B cell (primary cell): ENCODE measurements around the gene ARMS2. TPM values are rescaled to one million over a fixed set of nuclear protein-coding genes. Genes with fewer than 3 reads are reported as not detected.

Experiments used
- ATAC-seq: fragments of 200-7000 bp; cut with Tn5 transposase; one replicate; pipeline ENCODE4 v1.10.0; 2021; ENCODE audit warnings: low read depth, mild to moderate bottlenecking, moderate number of reproducible peaks, moderate library complexity
- CTCF ChIA-PET: fragments of 350-600 bp; sonication (Branson Sonifier 250); formaldehyde crosslinking; loops from one replicate; lab custom pipeline; 2021; ENCODE audit warnings: antibody characterized with exemption, inconsistent platforms; lab: Charles Lee
- POLR2A ChIA-PET: fragments of 350-600 bp; sonication (Branson Sonifier 250); formaldehyde crosslinking; loops from one replicate; lab custom pipeline; 2021; ENCODE audit warnings: antibody characterized with exemption; lab: Charles Lee
- DNase-seq: peaks from one replicate; pipeline ENCODE4 v3.0.0; 2013
- H2AFZ ChIP-seq: 2 replicates; pipeline ENCODE4 v1.6.1; 2012; ENCODE audit warnings: mild to moderate bottlenecking, low read depth, low read length; ENCODE audit not compliant: insufficient read depth, poor library complexity, severe bottlenecking
- H3K27ac ChIP-seq, 2 donors: 1 replicate in 1 of 2; 2 replicates in 1 of 2; pipeline ENCODE4 v1.5.1; 2012 to 2013; ENCODE audit warnings: low read length in 2 of 2, mild to moderate bottlenecking in 2 of 2, moderate library complexity in 1 of 2
- H3K27me3 ChIP-seq, 4 experiments: fragments of 200-600 bp in 1 of 4; sonication (generic) in 1 of 4; replicated peaks in 1 of 4; 1 replicate in 2 of 4; 2 replicates in 2 of 4; pipeline versions ENCODE4 v1.6.1 to v1.7.0; 2013 to 2016; ENCODE audit warnings: low read length in 3 of 4, mild to moderate bottlenecking in 2 of 4, mixed read lengths in 1 of 4, moderate library complexity in 1 of 4; ENCODE audit not compliant: insufficient read depth in 4 of 4, control insufficient read depth in 3 of 4; ENCODE audit errors: control extremely low read depth in 1 of 4
- H3K36me3 ChIP-seq, 2 experiments: replicated peaks in 1 of 2; 1 replicate in 1 of 2; 2 replicates in 1 of 2; pipeline versions ENCODE4 v1.6.1 to v1.7.1; 2013; ENCODE audit warnings: low read length in 1 of 2; ENCODE audit not compliant: insufficient read depth in 2 of 2, control insufficient read depth in 1 of 2; ENCODE audit errors: control extremely low read depth in 1 of 2, extremely low read depth in 1 of 2
- H3K4me1 ChIP-seq, 2 donors: fragments of 200-600 bp in 1 of 2; sonication (generic) in 1 of 2; 1 replicate in 1 of 2; 2 replicates in 1 of 2; pipeline versions ENCODE4 v1.5.1 to v1.6.1; 2013 to 2017; ENCODE audit warnings: low read length in 2 of 2; ENCODE audit not compliant: control insufficient read depth in 2 of 2, insufficient read depth in 2 of 2
- H3K4me2 ChIP-seq: replicated peaks from 2 replicates; pipeline ENCODE3; 2012; ENCODE audit warnings: mild to moderate bottlenecking, low read depth, low read length; ENCODE audit not compliant: poor library complexity, severe bottlenecking
- H3K4me3 ChIP-seq, 5 experiments: fragments of 200-600 bp in 1 of 5; sonication (generic) in 1 of 5; 1 replicate in 3 of 5; 2 replicates in 2 of 5; pipeline versions ENCODE4 v1.5.1 to v1.7.0; 2011 to 2016; ENCODE audit warnings: low read length in 4 of 5, mild to moderate bottlenecking in 4 of 5, low read depth in 2 of 5, control low read depth in 1 of 5, moderate library complexity in 1 of 5; ENCODE audit not compliant: insufficient read depth in 1 of 5; ENCODE audit errors: control extremely low read depth in 1 of 5, extremely low read depth in 1 of 5
- H3K79me2 ChIP-seq: fragments of 200-600 bp; sonication (generic); one replicate; pipeline ENCODE4 v1.6.0; 2016; ENCODE audit warnings: low read length; ENCODE audit not compliant: control insufficient read depth, insufficient read depth
- H3K9ac ChIP-seq: fragments of 200-600 bp; sonication (generic); 2 replicates; pipeline ENCODE4 v1.6.1; 2017; ENCODE audit warnings: mild to moderate bottlenecking, low read length, moderate library complexity
- H3K9me3 ChIP-seq, 3 donors: one replicate each; pipeline versions ENCODE4 v1.6.1 to v1.7.1; 2013; ENCODE audit warnings: low read length in 2 of 3; ENCODE audit not compliant: control insufficient read depth in 2 of 3, insufficient read depth in 1 of 3; ENCODE audit errors: control extremely low read depth in 1 of 3
- H4K20me1 ChIP-seq: 2 replicates; pipeline ENCODE4 v1.6.0; 2012; ENCODE audit warnings: mild to moderate bottlenecking, low read length; ENCODE audit not compliant: insufficient read depth, control insufficient read depth, poor library complexity, severe bottlenecking
- H3K27ac Mint-ChIP-seq: one replicate; pipeline ENCODE4 v1.8.0; 2021; ENCODE audit warnings: mixed read lengths
- H3K27me3 Mint-ChIP-seq: one replicate; pipeline ENCODE4 v1.8.0; 2021; ENCODE audit warnings: mixed read lengths
- H3K4me1 Mint-ChIP-seq: one replicate; pipeline ENCODE4 v1.8.0; 2021; ENCODE audit warnings: mixed read lengths
- H3K4me3 Mint-ChIP-seq: one replicate; pipeline ENCODE4 v1.8.0; 2021; ENCODE audit warnings: mixed read lengths
- H3K9me3 Mint-ChIP-seq: one replicate; pipeline ENCODE4 v1.8.0; 2022; ENCODE audit warnings: mixed read lengths; ENCODE audit not compliant: insufficient read depth
- CTCF ChIP-seq: fragments of 200-600 bp; IDR thresholded peaks from one replicate; pipeline ENCODE4 v1.8.0; 2022; ENCODE audit warnings: antibody characterized with exemption, mild to moderate bottlenecking
- EZH2 ChIP-seq: IDR thresholded peaks from 2 replicates; pipeline ENCODE4 v1.6.1; 2012; ENCODE audit warnings: borderline replicate concordance, low read depth, mild to moderate bottlenecking, moderate library complexity, low read length; ENCODE audit not compliant: insufficient read depth, poor library complexity, severe bottlenecking
- whole genome bisulfite sequencing: methylation state at CpG from one replicate; pipeline ENCODE4 v1.1.5; 2013; ENCODE audit warnings: missing lambda C conversion rate; ENCODE audit not compliant: insufficient coverage; 5-methylcytosine and 5-hydroxymethylcytosine counted together
- intact Hi-C: fragments of 100-400 bp; cut with micrococcal nuclease; formaldehyde crosslinking; loops from one replicate; pipeline ENCODE4 v1.10.0; 2022
- polyA plus RNA-seq: library from polyadenylated mRNA; depleted of rRNA; stranded (reverse); fragments of >200 nt; gene quantifications from 2 replicates; pipeline ENCODE4 v1.2.3, GENCODE V29; 2012
- total RNA-seq, 2 donors: library from RNA; stranded (reverse); fragments of 120-200 nt in 1 of 2; gene quantifications; 1 replicate in 1 of 2; 2 replicates in 1 of 2; pipeline versions ENCODE4 v1.2.3 to v1.2.4, GENCODE V29; 2013 to 2022

ARMS2 gene
- total and polyA plus RNA-seq, 2 donors (not counting 1 experiment from before 2014, with no cell fraction given): not detected

GRCh38 chr10:122493761-122494160, 39.3 kb downstream of the ARMS2 start:
- Mint-ChIP-seq H3K27me3 (peaks cover 23% of the 10 kb centered on the region), H3K9me3 (no peaks in the 10 kb centered on the region), H3K27ac (no peak overlapping the region), H3K4me1 (no peaks in the 10 kb centered on the region), H3K4me3 (no peak overlapping the region)
- H3K4me3 ChIP-seq: no peak overlapping the region
- H3K4me1 ChIP-seq: no peaks in the 10 kb centered on the region
- no peak overlapping the region for H3K9ac ChIP-seq
- no peak for DNase-seq
- H3K79me2 ChIP-seq: no peaks in the 10 kb centered on the region
- TF ChIP-seq EZH2 (no peak), CTCF (no peak)
- POLR2A ChIA-PET: no interaction called here
- CTCF ChIA-PET: no interaction called here
- no peak overlapping the region for H2AFZ ChIP-seq
- H3K27ac ChIP-seq: no peak overlapping the region
- no peaks in the 10 kb centered on the region for H4K20me1 ChIP-seq
- 93% methylated on average over 4 of the region's 4 CpGs for WGBS
- H3K4me2 ChIP-seq: no peak overlapping the region
- intact Hi-C loops: no loop called here
- no peaks in the 10 kb centered on the region for H3K36me3 ChIP-seq
- no peaks in the 10 kb centered on the region for H3K9me3 ChIP-seq
- ATAC-seq: no peak
- H3K27me3 ChIP-seq: no peaks in the 10 kb centered on the region

- no peak overlapping the region for H3K4me3 Mint-ChIP-seq
- no peaks in the 10 kb centered on the region for H3K4me1 ChIP-seq
- H3K9me3 Mint-ChIP-seq: no peaks in the 10 kb centered on the region
- H3K36me3 ChIP-seq: no peaks in the 10 kb centered on the region
- no peak overlapping the region for H2AFZ ChIP-seq
- H3K4me3 ChIP-seq: no peak overlapping the region
- H3K9me3 ChIP-seq: no peaks in the 10 kb centered on the region
- CTCF ChIA-PET: no interaction called here
- no peaks in the 10 kb centered on the region for H3K4me1 Mint-ChIP-seq
- no peaks in the 10 kb centered on the region for H3K79me2 ChIP-seq
- no peak overlapping the region for H3K27ac ChIP-seq
- no peak overlapping the region for H3K4me2 ChIP-seq
- intact Hi-C loops: no loop called here
- no peak overlapping the region for H3K27ac Mint-ChIP-seq
- ATAC-seq (no peak), DNase-seq (no peak)
- peaks cover 21% of the 10 kb centered on the region for H3K27me3 Mint-ChIP-seq
- POLR2A ChIA-PET: no interaction called here
- 81% methylated on average over 14 of the region's 20 CpGs for WGBS
- H3K27me3 ChIP-seq: no peaks in the 10 kb centered on the region
- no peak overlapping the region for H3K9ac ChIP-seq
- H4K20me1 ChIP-seq: no peaks in the 10 kb centered on the region
- TF ChIP-seq EZH2 (no peak), CTCF (no peak)
These were observed 39.8 kb downstream of the ARMS2 start for GRCh38 chr10:122494173-122494820.
